Lower leg skin (tissue), 4 donors: ENCODE measurements around the gene ZNF311. TPM values are rescaled to one million over a fixed set of nuclear protein-coding genes. Genes with fewer than 3 reads are reported as not detected.
"Not testable (repeated sequence)": the region's sequence is repeated elsewhere in the genome, so short reads cannot be mapped to it uniquely, and the experiment has no call there.

Source experiments
- DNase-seq, 2 donors: peaks; one replicate each; pipeline ENCODE4 v3.0.0-alpha.2; 2019; ENCODE audit warnings: low spot score in 2 of 2
- H3K4me3 ChIP-seq: fragments of 200-600 bp; sonication (generic); 2 replicates; pipeline ENCODE4 v1.5.1; 2017; ENCODE audit warnings: mild to moderate bottlenecking, low read depth; ENCODE audit not compliant: poor library complexity, severe bottlenecking
- CTCF ChIP-seq, 3 donors: fragments of 450-650 bp; IDR thresholded peaks; one replicate each; pipeline ENCODE4 v1.5.1; 2016; ENCODE audit warnings: antibody characterized with exemption in 3 of 3, mild to moderate bottlenecking in 3 of 3, moderate library complexity in 2 of 3
- POLR2A ChIP-seq, 2 donors: fragments of 450-650 bp; IDR thresholded peaks; one replicate each; pipeline ENCODE4 v1.6.1; 2016 to 2017; ENCODE audit warnings: antibody characterized with exemption in 2 of 2, mild to moderate bottlenecking in 1 of 2, moderate library complexity in 1 of 2
- WGBS, 2 donors: methylation state at CpG; one replicate each; pipeline ENCODE4 v1.1.5; 2018; 5-methylcytosine and 5-hydroxymethylcytosine counted together
- intact Hi-C: fragments of 100-400 bp; cut with DNase I; formaldehyde crosslinking; loops from one replicate; pipeline ENCODE4 v1.15.0; 2023; ENCODE audit warnings: low total_unique reads
- total RNA-seq, 4 donors: library from RNA; depleted of rRNA; stranded (reverse); fragments of >200 nt; gene quantifications; one replicate each; pipeline ENCODE4 v1.1.0, GENCODE V29; 2016

ZNF311 gene
- total RNA-seq, 4 donors from 2014 or later = 0.69 to 1.4 (median 1.1) TPM; not detected in 1

DNA sequence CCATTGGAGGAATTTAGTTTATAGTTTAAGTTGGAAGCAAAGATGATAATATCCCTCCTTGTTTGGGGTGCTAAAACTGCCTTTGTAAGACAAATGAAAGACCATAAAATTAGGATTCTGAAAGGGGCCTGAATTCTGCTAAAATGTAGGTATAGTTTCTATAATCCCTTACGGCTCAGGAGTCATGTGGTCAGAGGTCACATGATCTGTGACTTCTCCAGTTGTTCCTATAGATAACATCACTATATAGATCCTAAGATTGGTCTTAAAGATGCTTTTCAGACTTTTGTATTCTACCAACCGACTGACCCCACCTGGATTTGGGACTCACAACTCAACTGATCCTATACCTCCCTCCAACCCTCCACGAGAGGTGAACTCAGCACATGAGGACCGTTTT, 36.6 kb downstream of the ZNF311 start:
- TF ChIP-seq CTCF (IDR thresholded peaks at IDR 0.05) (no peak), POLR2A (IDR thresholded peaks at IDR 0.05) (no peak)
- 84 to 87% methylated on average over 4 of the region's 4 CpGs for WGBS, 2 donors
- DNase-seq = no peak
- intact Hi-C loops = no loop called here
- H3K4me3 ChIP-seq = no peak overlapping the region

- no peak for DNase-seq
- 91 to 93% methylated on average over 2 of the region's 2 CpGs for WGBS, 2 donors
- intact Hi-C loops = no loop called here
- no peak overlapping the region for H3K4me3 ChIP-seq
- TF ChIP-seq POLR2A (IDR thresholded peaks at IDR 0.05) (no peak), CTCF (IDR thresholded peaks at IDR 0.05) (no peak)
These were observed 39.4 kb downstream of the ZNF311 start for GRCh38 chr6:28965706-28966105.

- TF ChIP-seq CTCF (IDR thresholded peaks at IDR 0.05) = no peak
- TF ChIP-seq POLR2A (IDR thresholded peaks at IDR 0.05) = no peak
- H3K4me3 ChIP-seq = no peak overlapping the region
- intact Hi-C loops = no loop called here
- DNase-seq = no peak
- 84 to 90% methylated on average over 4 of the region's 4 CpGs for WGBS, 2 donors
These were observed 44.1 kb downstream of the ZNF311 start for GRCh38 chr6:28960846-28961500.

DNA sequence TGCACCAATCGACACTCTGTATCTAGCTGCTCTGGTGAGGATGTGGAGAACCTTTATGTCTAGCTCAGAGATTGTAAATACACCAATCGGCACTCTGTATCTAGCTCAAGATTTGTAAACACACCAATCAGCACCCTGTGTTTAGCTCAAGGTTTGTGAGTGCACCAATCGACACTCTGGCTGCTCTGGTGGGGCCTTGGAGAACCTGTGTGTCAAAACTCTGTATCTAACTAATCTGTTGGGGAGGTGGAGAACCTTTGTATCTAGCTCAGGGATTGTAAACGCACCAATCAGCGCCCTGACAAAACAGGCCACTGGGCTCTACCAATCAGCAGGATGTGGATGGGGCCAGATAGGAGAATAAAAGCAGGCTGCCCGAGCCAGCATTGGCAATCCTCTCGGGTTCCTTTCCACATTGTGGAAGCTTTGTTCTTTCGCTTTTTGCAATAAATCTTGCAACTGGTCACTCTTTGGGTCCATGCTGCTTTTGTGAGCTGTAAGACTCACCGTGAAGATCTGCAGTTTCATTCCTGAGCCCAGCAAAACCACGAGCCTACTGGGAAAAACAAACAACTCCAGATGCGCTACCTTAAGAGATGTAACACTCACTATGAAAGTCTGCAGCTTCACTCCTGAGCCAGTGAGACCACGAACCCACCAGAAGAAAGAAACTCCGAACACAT, 46.4 kb downstream of the ZNF311 start:
- H3K4me3 ChIP-seq, DNase-seq: not testable (repeated sequence)
- 89 to 90% methylated on average over 13 of the region's 13 CpGs for WGBS, 2 donors

DNA sequence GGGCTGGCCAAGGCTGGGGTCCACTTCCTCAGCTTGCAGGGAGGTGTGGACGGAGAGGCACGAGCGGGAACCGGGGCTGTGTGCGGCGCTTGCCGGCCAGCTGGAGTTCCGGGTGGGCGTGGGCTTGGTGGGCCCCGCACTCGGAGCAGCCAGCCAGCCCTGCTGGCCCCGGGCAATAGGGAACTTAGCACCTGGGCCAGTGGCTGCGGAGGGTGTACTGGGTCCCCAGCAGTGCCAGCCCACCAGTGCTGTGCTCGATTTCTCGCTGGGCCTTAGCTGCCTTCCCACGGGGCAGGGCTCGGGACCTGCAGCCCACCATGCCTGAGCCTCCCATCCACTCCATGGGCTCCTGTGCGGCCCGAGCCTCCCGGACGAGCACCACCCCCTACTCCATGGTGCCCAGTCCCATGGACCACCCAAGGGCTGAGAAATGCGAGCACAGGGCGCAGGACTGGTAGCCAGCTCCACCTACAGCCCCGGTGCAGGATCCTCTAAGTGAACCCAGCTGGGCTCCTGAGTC, 47.3 kb downstream of the ZNF311 start:
- intact Hi-C loops, H3K4me3 ChIP-seq, DNase-seq: not testable (repeated sequence)
- 92 to 94% methylated on average over 16 to 21 of the region's 24 CpGs for whole genome bisulfite sequencing, 2 donors

More for the DNA sequence above, 46.4 kb downstream of the ZNF311 start:
- intact Hi-C loops = not testable (repeated sequence)

DNA sequence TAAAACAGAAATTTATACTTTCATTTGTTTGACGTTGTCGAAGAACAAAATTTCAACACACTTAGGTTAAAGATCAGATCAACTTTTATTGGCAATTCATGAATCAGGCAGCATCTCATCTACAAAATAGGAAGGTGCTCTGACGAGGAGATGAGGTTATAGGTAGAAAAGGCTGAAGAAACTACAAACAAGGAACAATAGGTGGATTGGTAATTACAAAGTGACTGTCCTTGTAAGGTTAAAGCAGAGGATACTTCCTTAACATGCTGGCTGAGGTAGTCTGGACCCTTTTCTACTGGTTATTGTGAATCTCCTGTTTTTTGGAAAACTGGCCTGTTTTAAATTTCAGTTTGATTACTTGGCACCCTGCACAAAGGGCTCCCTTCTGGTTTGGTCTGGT, 48.8 kb downstream of the ZNF311 start:
- DNase-seq = no peak
- TF ChIP-seq CTCF (IDR thresholded peaks at IDR 0.05) (no peak), POLR2A (IDR thresholded peaks at IDR 0.05) (no peak)
- 89 to 90% methylated on average over 3 of the region's 3 CpGs for WGBS, 2 donors
- no peak overlapping the region for H3K4me3 ChIP-seq
- intact Hi-C loops = no loop called here
